HG02981 (cell line): ENCODE measurements around the gene SHLD2.
"Not testable (repeated sequence)": the region's sequence is repeated elsewhere in the genome, so short reads cannot be mapped to it uniquely, and the experiment has no call there.

ENCODE experiments used
- ATAC-seq: cut with Tn5 transposase; IDR thresholded peaks from one replicate; pipeline ENCODE4 v1.9.1; 2021; ENCODE audit warnings: mild to moderate bottlenecking, moderate library complexity; ENCODE audit not compliant: unreplicated experiment

The SHLD2 gene

GRCh38 chr10:87094373-87095235 lies at the start of gene SHLD2, which contains the start of gene GLUD1:
TSS of gene SHLD2 (plus strand) at chr10:87095206. CDS start at chr10:87151355, 56,149 bp downstream.
TSS of gene GLUD1 (minus strand) at chr10:87094843. CDS start at chr10:87094769, 74 bp downstream.
- ATAC-seq: peak; percentile 50

GRCh38 chr10:87045434-87045938 lies 49.5 kb upstream of the SHLD2 start:
- ATAC-seq: no peak

GRCh38 chr10:87053111-87053510 lies 41.9 kb upstream of the SHLD2 start:
- ATAC-seq: no peak

- ATAC-seq: no peak
Measured at GRCh38 chr10:87053577-87054181, 41.3 kb upstream of the SHLD2 start.

- no peak for ATAC-seq
Measured at GRCh38 chr10:87054373-87055295, 40.4 kb upstream of the SHLD2 start.

- ATAC-seq: no peak
Measured at GRCh38 chr10:87058171-87058570, 36.8 kb upstream of the SHLD2 start.

GRCh38 chr10:87059401-87059800 lies 35.6 kb upstream of the SHLD2 start:
- ATAC-seq: no peak

- no peak for ATAC-seq
Measured at GRCh38 chr10:87060280-87060928, 34.6 kb upstream of the SHLD2 start.

- ATAC-seq: no peak
Measured at GRCh38 chr10:87064651-87065050, 30.4 kb upstream of the SHLD2 start.

- no peak for ATAC-seq
Measured at GRCh38 chr10:87066178-87066577, 28.8 kb upstream of the SHLD2 start.

GRCh38 chr10:87066865-87067264 lies 28.1 kb upstream of the SHLD2 start:
- no peak for ATAC-seq

- no peak for ATAC-seq
Measured at GRCh38 chr10:87068281-87068680, 26.7 kb upstream of the SHLD2 start.

GRCh38 chr10:87072449-87072848 lies 22.6 kb upstream of the SHLD2 start:
- ATAC-seq: no peak

GRCh38 chr10:87076421-87076820 lies 18.6 kb upstream of the SHLD2 start:
- not testable (repeated sequence) for ATAC-seq

GRCh38 chr10:87079106-87079836 lies 15.7 kb upstream of the SHLD2 start:
- ATAC-seq: no peak

- not testable (repeated sequence) for ATAC-seq
Measured at GRCh38 chr10:87080621-87081020, 14.4 kb upstream of the SHLD2 start.

- ATAC-seq: not testable (repeated sequence)
Measured at GRCh38 chr10:87081574-87081973, 13.4 kb upstream of the SHLD2 start.

GRCh38 chr10:87082219-87082618 lies 12.8 kb upstream of the SHLD2 start:
- ATAC-seq: not testable (repeated sequence)

GRCh38 chr10:87083576-87084290 lies 11.3 kb upstream of the SHLD2 start:
- ATAC-seq: not testable (repeated sequence)
